Astrocyte (in vitro differentiated cells and primary cell): ENCODE measurements around the gene ADCYAP1R1. TPM values are rescaled to one million over a fixed set of nuclear protein-coding genes. Genes with fewer than 3 reads are reported as not detected.

Experiments
- DNase-seq: peaks from one replicate; pipeline ENCODE4 v3.0.0-alpha.2; 2010; ENCODE audit warnings: low read depth
- FAIRE-seq: peaks from 2 replicates; lab custom pipeline; 2011; peaks lifted over from hg19 to GRCh38; lab: Jason Lieb, UNC
- H2AFZ ChIP-seq: 2 replicates; pipeline ENCODE4 v1.6.0; 2012; ENCODE audit warnings: low read depth, low read length, inconsistent platforms
- H3K27ac ChIP-seq: 2 replicates; pipeline ENCODE4 v1.5.1; 2011; ENCODE audit warnings: low read depth, low read length, inconsistent platforms
- H3K27me3 ChIP-seq: 2 replicates; pipeline ENCODE4 v1.6.0; 2011; ENCODE audit warnings: low read length, inconsistent platforms; ENCODE audit not compliant: insufficient read depth
- H3K36me3 ChIP-seq: 2 replicates; pipeline ENCODE4 v1.5.1; 2011; ENCODE audit warnings: low read length, inconsistent platforms; ENCODE audit not compliant: insufficient read depth
- H3K4me1 ChIP-seq: 2 replicates; pipeline ENCODE4 v1.5.1; 2011; ENCODE audit warnings: low read length, inconsistent platforms; ENCODE audit not compliant: insufficient read depth
- H3K4me2 ChIP-seq: 2 replicates; pipeline ENCODE4 v1.6.0; 2012; ENCODE audit warnings: low read length, inconsistent platforms
- H3K4me3 ChIP-seq: 2 replicates; pipeline ENCODE4 v1.5.1; 2011; ENCODE audit warnings: low read depth, mild to moderate bottlenecking, low read length, inconsistent platforms; ENCODE audit not compliant: insufficient read depth
- H3K79me2 ChIP-seq: 2 replicates; pipeline ENCODE4 v1.6.0; 2012; ENCODE audit warnings: mild to moderate bottlenecking, low read length, inconsistent platforms; ENCODE audit not compliant: insufficient read depth
- H3K9ac ChIP-seq: 2 replicates; pipeline ENCODE4 v1.6.0; 2012; ENCODE audit warnings: mild to moderate bottlenecking, low read length, inconsistent platforms
- H3K9me3 ChIP-seq: 2 replicates; pipeline ENCODE4 v1.5.1; 2012; ENCODE audit warnings: low read depth, mild to moderate bottlenecking, low read length, inconsistent platforms; ENCODE audit not compliant: insufficient read depth
- H4K20me1 ChIP-seq: 2 replicates; pipeline ENCODE4 v1.6.0; 2012; ENCODE audit warnings: low read length, inconsistent platforms; ENCODE audit not compliant: insufficient read depth
- H3K27ac Mint-ChIP-seq: one replicate; pipeline ENCODE4 v1.8.0; 2021; ENCODE audit warnings: mild to moderate bottlenecking, mixed read lengths; ENCODE audit not compliant: unreplicated experiment
- H3K27me3 Mint-ChIP-seq: one replicate; pipeline ENCODE4 v1.8.0; 2021; ENCODE audit warnings: low read depth, mixed read lengths; ENCODE audit not compliant: unreplicated experiment
- H3K36me3 Mint-ChIP-seq: one replicate; pipeline ENCODE4 v1.8.0; 2021; ENCODE audit warnings: low read depth, mixed read lengths; ENCODE audit not compliant: unreplicated experiment
- H3K4me1 Mint-ChIP-seq: one replicate; pipeline ENCODE4 v1.8.0; 2021; ENCODE audit warnings: low read depth, mixed read lengths; ENCODE audit not compliant: unreplicated experiment
- H3K4me3 Mint-ChIP-seq: one replicate; pipeline ENCODE4 v1.8.0; 2021; ENCODE audit warnings: mild to moderate bottlenecking, moderate library complexity, mixed read lengths; ENCODE audit not compliant: unreplicated experiment
- H3K9me3 Mint-ChIP-seq: one replicate; pipeline ENCODE4 v1.8.0; 2021; ENCODE audit warnings: mild to moderate bottlenecking, mixed read lengths; ENCODE audit not compliant: unreplicated experiment
- EZH2 ChIP-seq: IDR thresholded peaks from 2 replicates; pipeline ENCODE4 v1.6.1; 2012; ENCODE audit warnings: mild to moderate bottlenecking, low read length, inconsistent platforms; ENCODE audit not compliant: insufficient read depth
- total RNA-seq: library from RNA; stranded (reverse); gene quantifications from 2 replicates; pipeline ENCODE4 v1.2.1, GENCODE V29; 2021
- TF ChIP-seq, protein P1 (sequence below): IDR thresholded peaks from 2 replicates; pipeline ENCODE4 v1.5.1; 2011; ENCODE audit warnings: low read depth, mild to moderate bottlenecking, inconsistent platforms, low read length, moderate library complexity; ENCODE audit not compliant: insufficient read depth

The ADCYAP1R1 gene
- total RNA-seq, 1 donor from 2014 or later, result 0.05 TPM

GRCh38 chr7:31145339-31145738, 93.2 kb downstream of the ADCYAP1R1 start:
- Histone ChIP-seq H3K9ac (no peak overlapping the region), H3K4me2 (no peak overlapping the region), H3K79me2 (no peaks in the 10 kb centered on the region), H3K36me3 (no peaks in the 10 kb centered on the region), H3K4me1 (no peaks in the 10 kb centered on the region), H4K20me1 (no peaks in the 10 kb centered on the region), H2AFZ (no peak overlapping the region), H3K27ac (no peak overlapping the region), H3K4me3 (no peak overlapping the region), H3K27me3 (peaks cover 4% of the 10 kb centered on the region), H3K9me3 (no peaks in the 10 kb centered on the region)
- no peak overlapping the region for H3K27ac Mint-ChIP-seq
- no peak for TF ChIP-seq EZH2
- TF ChIP-seq, protein P1, sequence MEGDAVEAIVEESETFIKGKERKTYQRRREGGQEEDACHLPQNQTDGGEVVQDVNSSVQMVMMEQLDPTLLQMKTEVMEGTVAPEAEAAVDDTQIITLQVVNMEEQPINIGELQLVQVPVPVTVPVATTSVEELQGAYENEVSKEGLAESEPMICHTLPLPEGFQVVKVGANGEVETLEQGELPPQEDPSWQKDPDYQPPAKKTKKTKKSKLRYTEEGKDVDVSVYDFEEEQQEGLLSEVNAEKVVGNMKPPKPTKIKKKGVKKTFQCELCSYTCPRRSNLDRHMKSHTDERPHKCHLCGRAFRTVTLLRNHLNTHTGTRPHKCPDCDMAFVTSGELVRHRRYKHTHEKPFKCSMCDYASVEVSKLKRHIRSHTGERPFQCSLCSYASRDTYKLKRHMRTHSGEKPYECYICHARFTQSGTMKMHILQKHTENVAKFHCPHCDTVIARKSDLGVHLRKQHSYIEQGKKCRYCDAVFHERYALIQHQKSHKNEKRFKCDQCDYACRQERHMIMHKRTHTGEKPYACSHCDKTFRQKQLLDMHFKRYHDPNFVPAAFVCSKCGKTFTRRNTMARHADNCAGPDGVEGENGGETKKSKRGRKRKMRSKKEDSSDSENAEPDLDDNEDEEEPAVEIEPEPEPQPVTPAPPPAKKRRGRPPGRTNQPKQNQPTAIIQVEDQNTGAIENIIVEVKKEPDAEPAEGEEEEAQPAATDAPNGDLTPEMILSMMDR, result no peak
- H3K4me3 Mint-ChIP-seq, result no peak overlapping the region
- no peaks in the 10 kb centered on the region for H3K4me1 Mint-ChIP-seq
- H3K9me3 Mint-ChIP-seq, result no peaks in the 10 kb centered on the region
- H3K27me3 Mint-ChIP-seq, result peaks cover 7% of the 10 kb centered on the region
- FAIRE-seq, result no peak
- no peak for DNase-seq
- H3K36me3 Mint-ChIP-seq, result no peaks in the 10 kb centered on the region

- no peak overlapping the region for H3K27ac ChIP-seq
- H3K4me1 ChIP-seq, result no peaks in the 10 kb centered on the region
- DNase-seq, result no peak
- Mint-ChIP-seq H3K4me1 (no peaks in the 10 kb centered on the region), H3K9me3 (no peaks in the 10 kb centered on the region), H3K4me3 (no peak overlapping the region), H3K27ac (no peak overlapping the region), H3K27me3 (peaks cover 4% of the 10 kb centered on the region), H3K36me3 (no peaks in the 10 kb centered on the region)
- H3K9me3 ChIP-seq, result no peaks in the 10 kb centered on the region
- H3K4me3 ChIP-seq, result no peak overlapping the region
- H4K20me1 ChIP-seq, result no peaks in the 10 kb centered on the region
- peaks cover 4% of the 10 kb centered on the region for H3K27me3 ChIP-seq
- no peak for FAIRE-seq
- TF ChIP-seq, protein P1, result no peak
- no peak for TF ChIP-seq EZH2
- no peak overlapping the region for H2AFZ ChIP-seq
- H3K36me3 ChIP-seq, result no peaks in the 10 kb centered on the region
- H3K4me2 ChIP-seq, result no peak overlapping the region
- H3K9ac ChIP-seq, result no peak overlapping the region
- H3K79me2 ChIP-seq, result no peaks in the 10 kb centered on the region
These were observed 93.9 kb downstream of the ADCYAP1R1 start for GRCh38 chr7:31146030-31146429.

DNA sequence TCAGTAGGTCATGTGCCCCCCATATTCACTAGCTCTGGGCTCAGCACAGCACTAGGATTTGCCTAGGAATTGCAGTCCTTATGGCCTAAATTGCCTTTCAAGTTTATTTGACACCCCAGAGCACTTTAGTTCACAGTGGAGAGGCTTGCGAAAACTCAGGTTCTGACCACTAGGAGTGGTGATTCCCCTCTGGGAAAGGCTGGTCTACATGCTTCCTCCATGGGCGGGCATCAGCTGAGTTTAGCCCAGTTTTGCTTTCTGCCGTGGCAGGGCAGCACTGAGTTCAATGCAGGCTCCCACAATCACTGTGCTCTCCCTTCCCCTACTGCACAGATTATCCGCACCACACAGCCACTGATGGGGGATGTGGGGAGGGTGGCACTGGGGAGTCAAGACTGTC, 94.4 kb downstream of the ADCYAP1R1 start:
- Mint-ChIP-seq H3K4me3 (no peak overlapping the region), H3K9me3 (no peaks in the 10 kb centered on the region), H3K27ac (no peak overlapping the region), H3K27me3 (peaks cover 4% of the 10 kb centered on the region), H3K4me1 (no peaks in the 10 kb centered on the region), H3K36me3 (no peaks in the 10 kb centered on the region)
- H2AFZ ChIP-seq, result no peak overlapping the region
- H3K27ac ChIP-seq, result no peak overlapping the region
- H3K9me3 ChIP-seq, result no peaks in the 10 kb centered on the region
- FAIRE-seq, result no peak
- no peaks in the 10 kb centered on the region for H4K20me1 ChIP-seq
- H3K4me3 ChIP-seq, result no peak overlapping the region
- H3K4me1 ChIP-seq, result no peaks in the 10 kb centered on the region
- peaks cover 4% of the 10 kb centered on the region for H3K27me3 ChIP-seq
- H3K4me2 ChIP-seq, result no peak overlapping the region
- no peak for TF ChIP-seq EZH2
- TF ChIP-seq, protein P1, result no peak
- H3K79me2 ChIP-seq, result no peaks in the 10 kb centered on the region
- no peaks in the 10 kb centered on the region for H3K36me3 ChIP-seq
- DNase-seq, result no peak
- H3K9ac ChIP-seq, result no peak overlapping the region
